ENCODE data around the gene METTL22.

METTL22 gene

GRCh38 chr16:8587065-8587464 is 34.4 kb upstream of the METTL22 start:
- Mint-ChIP-seq H3K27ac (no peak overlapping the region), H3K4me1 (peaks cover 9% of the 10 kb centered on the region), H3K9me3 (peaks cover 2% of the 10 kb centered on the region), H3K27me3 (peaks cover 20% of the 10 kb centered on the region), H3K4me3 (no peak overlapping the region), H3K36me3 (peaks cover 2% of the 10 kb centered on the region)
- no peak for ATAC-seq (ENCODE audit: low read depth)
- no peak for DNase-seq (ENCODE audit: low spot score in 2 of 2)

GRCh38 chr16:8588682-8589056 is 32.8 kb upstream of the METTL22 start:
- H3K4me1 Mint-ChIP-seq, result peaks cover 4% of the 10 kb centered on the region
- DNase-seq (ENCODE audit: low spot score in 2 of 2) (no peak), ATAC-seq (ENCODE audit: low read depth) (no peak)
- H3K4me3 Mint-ChIP-seq, result no peak overlapping the region
- peaks cover 12% of the 10 kb centered on the region for H3K27me3 Mint-ChIP-seq
- peaks cover 2% of the 10 kb centered on the region for H3K36me3 Mint-ChIP-seq
- H3K9me3 Mint-ChIP-seq, result peaks cover 2% of the 10 kb centered on the region
- H3K27ac Mint-ChIP-seq, result no peak overlapping the region

GRCh38 chr16:8589057-8589899 is 32.2 kb upstream of the METTL22 start:
- peaks cover 4% of the 10 kb centered on the region for H3K4me1 Mint-ChIP-seq
- DNase-seq (ENCODE audit: low spot score in 2 of 2), result no peak
- no peak overlapping the region for H3K27ac Mint-ChIP-seq
- ATAC-seq (ENCODE audit: low read depth), result no peak
- no peak overlapping the region for H3K4me3 Mint-ChIP-seq
- peaks cover 2% of the 10 kb centered on the region for H3K9me3 Mint-ChIP-seq
- H3K27me3 Mint-ChIP-seq, result peaks cover 12% of the 10 kb centered on the region
- H3K36me3 Mint-ChIP-seq, result peaks cover 2% of the 10 kb centered on the region

- Mint-ChIP-seq H3K4me3 (no peak within 1 kb of the TSS), H3K27ac (no peak within 1 kb of the TSS), H3K36me3 (peaks cover 2% of the 10 kb centered on the region), H3K27me3 (peaks cover 15% of the 10 kb centered on the region), H3K4me1 (peaks cover 4% of the 10 kb centered on the region), H3K9me3 (peaks cover 2% of the 10 kb centered on the region)
- no peak for DNase-seq (ENCODE audit: low spot score in 2 of 2)
- no peak for ATAC-seq (ENCODE audit: low read depth)
Measured at GRCh38 chr16:8589900-8590688, 31.4 kb upstream of the METTL22 start, which contains the start of gene TMEM114. TMEM114 (minus strand) TSS chr16:8590511; CDS start chr16:8589838, 673 bp downstream.

- peaks cover 4% of the 10 kb centered on the region for H3K4me1 Mint-ChIP-seq
- H3K4me3 Mint-ChIP-seq, result no peak overlapping the region
- peaks cover 15% of the 10 kb centered on the region for H3K27me3 Mint-ChIP-seq
- no peak overlapping the region for H3K27ac Mint-ChIP-seq
- DNase-seq (ENCODE audit: low spot score in 2 of 2) (no peak), ATAC-seq (ENCODE audit: low read depth) (no peak)
- H3K9me3 Mint-ChIP-seq, result no peaks in the 10 kb centered on the region
- peaks cover 2% of the 10 kb centered on the region for H3K36me3 Mint-ChIP-seq
Measured at GRCh38 chr16:8590811-8591210, 30.7 kb upstream of the METTL22 start.

- ATAC-seq (ENCODE audit: low read depth), result no peak
- Mint-ChIP-seq H3K9me3 (peaks cover 2% of the 10 kb centered on the region), H3K27ac (no peak overlapping the region), H3K27me3 (peaks cover 17% of the 10 kb centered on the region), H3K36me3 (peaks cover 2% of the 10 kb centered on the region), H3K4me1 (peaks cover 4% of the 10 kb centered on the region), H3K4me3 (no peak overlapping the region)
- no peak for DNase-seq (ENCODE audit: low spot score in 2 of 2)
Measured at GRCh38 chr16:8591451-8591850, 30.0 kb upstream of the METTL22 start.

- Mint-ChIP-seq H3K27me3 (peaks cover 11% of the 10 kb centered on the region), H3K36me3 (no peaks in the 10 kb centered on the region), H3K27ac (no peak overlapping the region), H3K9me3 (peaks cover 6% of the 10 kb centered on the region), H3K4me1 (peaks cover 4% of the 10 kb centered on the region), H3K4me3 (no peak overlapping the region)
- ATAC-seq (ENCODE audit: low read depth), result no peak
- no peak for DNase-seq (ENCODE audit: low spot score in 2 of 2)
Measured at GRCh38 chr16:8594149-8594666, 27.3 kb upstream of the METTL22 start.

GRCh38 chr16:8595783-8596182 is 25.7 kb upstream of the METTL22 start:
- Mint-ChIP-seq H3K4me3 (no peak overlapping the region), H3K4me1 (no peaks in the 10 kb centered on the region), H3K9me3 (peaks cover 6% of the 10 kb centered on the region), H3K27me3 (peaks cover 7% of the 10 kb centered on the region), H3K27ac (no peak overlapping the region), H3K36me3 (no peaks in the 10 kb centered on the region)
- no peak for DNase-seq (ENCODE audit: low spot score in 2 of 2)
- no peak for ATAC-seq (ENCODE audit: low read depth)

GRCh38 chr16:8596581-8596980 is 24.9 kb upstream of the METTL22 start:
- H3K27me3 Mint-ChIP-seq, result peaks cover 10% of the 10 kb centered on the region
- DNase-seq (ENCODE audit: low spot score in 2 of 2) (no peak), ATAC-seq (ENCODE audit: low read depth) (no peak)
- no peaks in the 10 kb centered on the region for H3K4me1 Mint-ChIP-seq
- H3K27ac Mint-ChIP-seq, result no peak overlapping the region
- H3K9me3 Mint-ChIP-seq, result peaks cover 6% of the 10 kb centered on the region
- no peaks in the 10 kb centered on the region for H3K36me3 Mint-ChIP-seq
- H3K4me3 Mint-ChIP-seq, result no peak overlapping the region

GRCh38 chr16:8600144-8600775 is 21.2 kb upstream of the METTL22 start:
- DNase-seq (ENCODE audit: low spot score in 2 of 2) (no peak), ATAC-seq (ENCODE audit: low read depth) (no peak)
- no peaks in the 10 kb centered on the region for H3K4me1 Mint-ChIP-seq
- H3K9me3 Mint-ChIP-seq, result peaks cover 7% of the 10 kb centered on the region
- peaks cover 3% of the 10 kb centered on the region for H3K36me3 Mint-ChIP-seq
- no peak overlapping the region for H3K27ac Mint-ChIP-seq
- H3K4me3 Mint-ChIP-seq, result no peak overlapping the region
- peaks cover 12% of the 10 kb centered on the region for H3K27me3 Mint-ChIP-seq

- H3K27me3 Mint-ChIP-seq, result peaks cover 14% of the 10 kb centered on the region
- ATAC-seq (ENCODE audit: low read depth), result no peak
- peaks cover 3% of the 10 kb centered on the region for H3K36me3 Mint-ChIP-seq
- no peak overlapping the region for H3K4me3 Mint-ChIP-seq
- H3K27ac Mint-ChIP-seq, result no peak overlapping the region
- H3K4me1 Mint-ChIP-seq, result no peaks in the 10 kb centered on the region
- peaks cover 4% of the 10 kb centered on the region for H3K9me3 Mint-ChIP-seq
- DNase-seq (ENCODE audit: low spot score in 2 of 2), result no peak
Measured at GRCh38 chr16:8605554-8605953, 15.9 kb upstream of the METTL22 start.

GRCh38 chr16:8607214-8607613 is 14.3 kb upstream of the METTL22 start:
- H3K9me3 Mint-ChIP-seq, result peaks cover 3% of the 10 kb centered on the region
- ATAC-seq (ENCODE audit: low read depth) (no peak), DNase-seq (ENCODE audit: low spot score in 2 of 2) (no peak)
- H3K4me3 Mint-ChIP-seq, result no peak overlapping the region
- H3K27ac Mint-ChIP-seq, result no peak overlapping the region
- H3K4me1 Mint-ChIP-seq, result no peaks in the 10 kb centered on the region
- H3K27me3 Mint-ChIP-seq, result peaks cover 13% of the 10 kb centered on the region
- no peaks in the 10 kb centered on the region for H3K36me3 Mint-ChIP-seq

GRCh38 chr16:8611122-8611521 is 10.4 kb upstream of the METTL22 start:
- Mint-ChIP-seq H3K27ac (no peak overlapping the region), H3K9me3 (peaks cover under 1% of the 10 kb centered on the region), H3K4me1 (peaks cover 2% of the 10 kb centered on the region), H3K27me3 (peaks cover 19% of the 10 kb centered on the region), H3K4me3 (no peak overlapping the region), H3K36me3 (no peaks in the 10 kb centered on the region)
- ATAC-seq (ENCODE audit: low read depth), result no peak
- DNase-seq (ENCODE audit: low spot score in 2 of 2), result no peak
